GM12878 (cell line): ENCODE results near the gene CAMKK2. TPM values are rescaled to one million over a fixed set of nuclear protein-coding genes. Genes with fewer than 3 reads are reported as not detected.

Experiments
- ATAC-seq: fragments of 200-7000 bp; cut with Tn5 transposase; 3 replicates; pipeline ENCODE4 v1.9.1; 2020; ENCODE audit warnings: mild to moderate bottlenecking, moderate library complexity
- Bru-seq: library from RNA; stranded (reverse); fragments of 400-500 nt; gene quantifications from one replicate; lab custom pipeline; 2021; lab: Mats Ljungman, UMichigan
- BruChase-seq, 2 experiments: library from RNA; stranded (reverse); fragments of 400-500 nt; gene quantifications; one replicate each; lab custom pipeline; 2021; lab: Mats Ljungman, UMichigan
- BruUV-seq: library from RNA; stranded (reverse); fragments of 400-500 nt; replicated peaks from 2 replicates; lab custom pipeline; 2021; lab: Mats Ljungman, UMichigan
- CTCF ChIA-PET: fragments of 300-600 bp; sonication (Branson Sonifier 250); formaldehyde crosslinking; extraction: SDS; loops from one replicate; lab custom pipeline; 2021; ENCODE audit warnings: inconsistent platforms; lab: Yijun Ruan, JAX
- POLR2A ChIA-PET: fragments of 350-600 bp; formaldehyde crosslinking; extraction: SDS; loops from one replicate; lab custom pipeline; 2021; ENCODE audit warnings: inconsistent platforms; lab: Charles Lee
- RAD21 ChIA-PET: fragments of 300-600 bp; sonication (Branson Sonifier 250); formaldehyde crosslinking; loops from one replicate; lab custom pipeline; 2023; ENCODE audit warnings: antibody characterized with exemption; ENCODE audit not compliant: unreplicated experiment; lab: Charles Lee
- SMC1A ChIA-PET: fragments of 300-600 bp; sonication (Branson Sonifier 250); formaldehyde crosslinking; loops from one replicate; lab custom pipeline; 2023; ENCODE audit not compliant: unreplicated experiment, uncharacterized antibody; lab: Charles Lee
- DNase-seq: peaks from one replicate; pipeline ENCODE4 v3.0.0-alpha.2; 2011; ENCODE audit warnings: low read depth, low spot score
- FAIRE-seq: peaks from 3 replicates; lab custom pipeline; 2011; peaks lifted over from hg19 to GRCh38; lab: Jason Lieb, UNC
- H2AFZ ChIP-seq: 2 replicates; pipeline ENCODE4 v1.6.0; 2011; ENCODE audit warnings: low read depth, low read length, control low read depth; ENCODE audit not compliant: control insufficient read depth
- H3K27ac ChIP-seq: 2 replicates; pipeline ENCODE4 v1.5.1; 2011; ENCODE audit warnings: control low read depth; ENCODE audit not compliant: control insufficient read depth, insufficient read depth
- H3K27me3 ChIP-seq, 2 experiments: replicated peaks in 1 of 2; 2 replicates each; pipeline versions ENCODE4 v1.6.0 to v1.6.1; 2011; ENCODE audit warnings: low read length in 1 of 2; ENCODE audit not compliant: control insufficient read depth in 2 of 2, insufficient read depth in 2 of 2
- H3K36me3 ChIP-seq, 2 experiments: 2 replicates each; pipeline ENCODE4 v1.5.1; 2011; ENCODE audit warnings: low read length in 1 of 2; ENCODE audit not compliant: control insufficient read depth in 2 of 2, insufficient read depth in 2 of 2
- H3K4me1 ChIP-seq: 2 replicates; pipeline ENCODE4 v1.6.1; 2011; ENCODE audit warnings: mild to moderate bottlenecking, low read length, moderate library complexity, mixed read lengths; ENCODE audit not compliant: control insufficient read depth, insufficient read depth
- H3K4me2 ChIP-seq: 2 replicates; pipeline ENCODE4 v1.6.0; 2011; ENCODE audit warnings: control low read depth; ENCODE audit not compliant: control insufficient read depth, insufficient read depth
- H3K4me3 ChIP-seq: fragments of 200-600 bp; sonication (generic); 2 replicates; pipeline ENCODE4 v1.5.1; 2016
- H3K79me2 ChIP-seq: 2 replicates; pipeline ENCODE4 v1.6.0; 2011; ENCODE audit warnings: low read length; ENCODE audit not compliant: control insufficient read depth, insufficient read depth
- H3K9ac ChIP-seq: 2 replicates; pipeline ENCODE4 v1.8.0; 2011; ENCODE audit warnings: low read length, control low read depth, mixed read lengths; ENCODE audit not compliant: control insufficient read depth, insufficient read depth
- H3K9me3 ChIP-seq: replicated peaks from 3 replicates; pipeline ENCODE4 v1.5.1; 2011; ENCODE audit warnings: mild to moderate bottlenecking, low read length; ENCODE audit not compliant: control insufficient read depth, insufficient read depth
- H4K20me1 ChIP-seq: 2 replicates; pipeline ENCODE4 v1.6.0; 2011; ENCODE audit not compliant: control insufficient read depth, insufficient read depth
- ATF7 ChIP-seq: fragments of 450-650 bp; IDR thresholded peaks from 2 replicates; pipeline ENCODE4 v1.6.1; 2016; ENCODE audit warnings: low read depth, mild to moderate bottlenecking
- BCL11A ChIP-seq: IDR thresholded peaks from 2 replicates; pipeline ENCODE4 v1.6.1; 2011; ENCODE audit warnings: low read depth, low read length
- IKZF1 ChIP-seq: fragments of 450-650 bp; conservative IDR thresholded peaks from 2 replicates; pipeline ENCODE4 v1.6.1; 2017; ENCODE audit warnings: antibody characterized with exemption, mild to moderate bottlenecking
- KAT2A ChIP-seq: conservative IDR thresholded peaks from 2 replicates; pipeline ENCODE4 v1.6.1; 2011; ENCODE audit warnings: low read depth, low read length; ENCODE audit not compliant: control insufficient read depth
- KDM1A ChIP-seq: fragments of 200-600 bp; sonication (generic); IDR thresholded peaks from 2 replicates; pipeline ENCODE4 v1.6.1; 2016; ENCODE audit warnings: borderline replicate concordance
- MTA3 ChIP-seq: IDR thresholded peaks from 2 replicates; pipeline ENCODE4 v1.6.1; 2012; ENCODE audit warnings: low read length, inconsistent platforms, borderline replicate concordance
- MYC ChIP-seq: IDR thresholded peaks from 2 replicates; pipeline ENCODE4 v1.6.1; 2011; ENCODE audit warnings: mild to moderate bottlenecking, low read length, moderate library complexity, inconsistent platforms; ENCODE audit not compliant: insufficient read depth, insufficient replicate concordance, insufficient read length, severe bottlenecking
- NFYB ChIP-seq: IDR thresholded peaks from 2 replicates; pipeline ENCODE4 v1.6.1; 2011; ENCODE audit warnings: low read depth, mild to moderate bottlenecking, low read length, improper control_type of control experiment, moderate library complexity; ENCODE audit not compliant: insufficient read depth
- PRDM15 ChIP-seq: fragments of 450-650 bp; formaldehyde crosslinking; IDR thresholded peaks from 2 replicates; pipeline ENCODE4 v1.4.0; 2020; ENCODE audit warnings: mild to moderate bottlenecking, moderate library complexity
- SMAD1 ChIP-seq: fragments of 450-650 bp; IDR thresholded peaks from 2 replicates; pipeline ENCODE4 v1.6.1; 2018; ENCODE audit warnings: mild to moderate bottlenecking, low read depth; ENCODE audit not compliant: partially characterized antibody
- SUPT20H ChIP-seq: IDR thresholded peaks from 2 replicates; pipeline ENCODE4 v1.6.1; 2011; ENCODE audit warnings: low read depth, mild to moderate bottlenecking, low read length, moderate library complexity, borderline replicate concordance; ENCODE audit not compliant: control insufficient read depth
- TCF3 ChIP-seq: IDR thresholded peaks from 2 replicates; pipeline ENCODE4 v1.6.1; 2012; ENCODE audit warnings: low read depth, mild to moderate bottlenecking, low read length, borderline replicate concordance; ENCODE audit not compliant: insufficient read depth
- YY1 ChIP-seq: IDR thresholded peaks from 2 replicates; pipeline ENCODE4 v1.6.1; 2011; ENCODE audit warnings: low read depth, mild to moderate bottlenecking, low read length
- ZSCAN29 ChIP-seq: fragments of 450-650 bp; IDR thresholded peaks from 2 replicates; pipeline ENCODE4 v1.6.1; 2017; ENCODE audit warnings: mild to moderate bottlenecking, moderate library complexity
- ZZZ3 ChIP-seq: IDR thresholded peaks from 2 replicates; pipeline ENCODE4 v1.6.1; 2011; ENCODE audit warnings: low read depth; ENCODE audit not compliant: control insufficient read depth, insufficient read length
- WGBS: methylation state at CpG from one replicate; pipeline ENCODE4 v1.1.6; 2016; ENCODE audit warnings: low lambda C conversion rate; ENCODE audit not compliant: insufficient replicate concordance, insufficient coverage; ENCODE audit errors: missing lambda C conversion rate; 5-methylcytosine and 5-hydroxymethylcytosine counted together
- in situ Hi-C: fragments of 300-500 bp; cut with MboI; formaldehyde crosslinking; loops from 9 replicates; pipeline ENCODE4 v1.14.3; 2018; ENCODE audit warnings: mixed read lengths
- intact Hi-C: fragments of 100-400 bp; cut with micrococcal nuclease; formaldehyde crosslinking; loops from one replicate; pipeline ENCODE4 v1.14.2; 2022; ENCODE audit not compliant: unreplicated experiment
- long read RNA-seq, 2 experiments: library from polyadenylated mRNA; unstranded; transcript quantifications; one replicate each; pipeline ENCODE4 v2.0.0, GENCODE V29; 2019 to 2020
- polyA minus RNA-seq, 3 experiments: library from RNA; depleted of rRNA, polyadenylated mRNA; stranded (reverse); fragments of >200 nt; gene quantifications; 2 replicates each; pipeline ENCODE4 v1.2.3, GENCODE V29; 2011
- polyA plus RNA-seq, 11 experiments: library from polyadenylated mRNA; depleted of rRNA in 4 of 11; unstranded in 6 of 11; stranded (reverse) in 5 of 11; fragments of >200 nt; fragmentation: Nextera tagmentation in 4 of 11; fragmentation: Illumina TruSeq in 1 of 11; extraction: Ambion mirVana in 4 of 11; extraction: Trizol in 1 of 11; gene quantifications; 1 replicate in 1 of 11; 2 replicates in 10 of 11; pipeline versions ENCODE4 v1.2.1 to v1.2.3, GENCODE V29; 2011 to 2016; ENCODE audit warnings: inconsistent platforms in 2 of 11, missing spikeins in 2 of 11, low read depth in 1 of 11
- total RNA-seq, 4 experiments: library from RNA; depleted of rRNA in 3 of 4; stranded (reverse); fragments of >200 nt in 3 of 4; fragmentation: Illumina TruSeq in 1 of 4; extraction: Trizol in 1 of 4; gene quantifications; 2 replicates each; pipeline versions ENCODE4 v1.2.1 to v1.2.3, GENCODE V29; 2013 to 2021

The CAMKK2 gene
- total RNA-seq (2013; cell fraction: nucleolus; rRNA removed), result 45.5 and 50.6 TPM in 2 replicates
- total RNA-seq (2014; rRNA removed) (25.0 and 28.5 TPM in 2 replicates), total RNA-seq (2014; rRNA removed; fragmentation: Illumina TruSeq; extraction: Trizol) (17.1 and 17.7 TPM in 2 replicates), total RNA-seq (2021) (37.7 and 38.3 TPM in 2 replicates), polyA plus RNA-seq (2011; rRNA removed) (34.8 and 40.6 TPM in 2 replicates), polyA plus RNA-seq (2014; fragmentation: Illumina TruSeq; extraction: Trizol) (26.5 and 28.8 TPM in 2 replicates), polyA plus RNA-seq (2014; fragmentation: Nextera tagmentation; extraction: Ambion mirVana) (1 to 10 TPM; 5.2 to 5.3 TPM), polyA plus RNA-seq (2014; rRNA removed) (33.0 and 35.3 TPM in 2 replicates), polyA plus RNA-seq (2016; fragmentation: Nextera tagmentation; extraction: Ambion mirVana) (10 to 100 TPM; 23.7 to 24.8 TPM), polyA minus RNA-seq (2011; rRNA and poly(A)+ RNA removed) (46.7 and 58.2 TPM in 2 replicates), Bru-seq, nascent RNA (percentile 71 among the genes with signal in this experiment), BruChase-seq, experiment 1, labeled RNA remaining after a 6-hour chase (percentile 74 among the genes with signal in this experiment), BruChase-seq, experiment 2, labeled RNA remaining after a 2-hour chase (percentile 72 among the genes with signal in this experiment)
- 11.2 TPM for polyA plus RNA-seq (2011; ENCODE audit: low read depth)
- polyA plus RNA-seq (2011; cell fraction: cytosol; rRNA removed), result 48.6 and 50.5 TPM in 2 replicates
- 76.2 and 79.0 TPM in 2 replicates for polyA plus RNA-seq (2011; cell fraction: nucleus; rRNA removed)
- polyA plus RNA-seq (2012), result 17.3 and 19.6 TPM in 2 replicates
- polyA minus RNA-seq (2011; cell fraction: cytosol; rRNA and poly(A)+ RNA removed), result 18.5 and 23.1 TPM in 2 replicates
- 29.7 and 44.9 TPM in 2 replicates for polyA minus RNA-seq (2011; cell fraction: nucleus; rRNA and poly(A)+ RNA removed)
- long read RNA-seq, experiment 1, partial matches to known transcripts, result 2 of 15 reads
- long read RNA-seq, experiment 1, other reads (novel, unspliced or antisense), result 10 of 15 reads
- long read RNA-seq, experiment 2, partial matches to known transcripts, result 2 of 11 reads
- long read RNA-seq, experiment 2, other reads (novel, unspliced or antisense), result 9 of 11 reads

DNA sequence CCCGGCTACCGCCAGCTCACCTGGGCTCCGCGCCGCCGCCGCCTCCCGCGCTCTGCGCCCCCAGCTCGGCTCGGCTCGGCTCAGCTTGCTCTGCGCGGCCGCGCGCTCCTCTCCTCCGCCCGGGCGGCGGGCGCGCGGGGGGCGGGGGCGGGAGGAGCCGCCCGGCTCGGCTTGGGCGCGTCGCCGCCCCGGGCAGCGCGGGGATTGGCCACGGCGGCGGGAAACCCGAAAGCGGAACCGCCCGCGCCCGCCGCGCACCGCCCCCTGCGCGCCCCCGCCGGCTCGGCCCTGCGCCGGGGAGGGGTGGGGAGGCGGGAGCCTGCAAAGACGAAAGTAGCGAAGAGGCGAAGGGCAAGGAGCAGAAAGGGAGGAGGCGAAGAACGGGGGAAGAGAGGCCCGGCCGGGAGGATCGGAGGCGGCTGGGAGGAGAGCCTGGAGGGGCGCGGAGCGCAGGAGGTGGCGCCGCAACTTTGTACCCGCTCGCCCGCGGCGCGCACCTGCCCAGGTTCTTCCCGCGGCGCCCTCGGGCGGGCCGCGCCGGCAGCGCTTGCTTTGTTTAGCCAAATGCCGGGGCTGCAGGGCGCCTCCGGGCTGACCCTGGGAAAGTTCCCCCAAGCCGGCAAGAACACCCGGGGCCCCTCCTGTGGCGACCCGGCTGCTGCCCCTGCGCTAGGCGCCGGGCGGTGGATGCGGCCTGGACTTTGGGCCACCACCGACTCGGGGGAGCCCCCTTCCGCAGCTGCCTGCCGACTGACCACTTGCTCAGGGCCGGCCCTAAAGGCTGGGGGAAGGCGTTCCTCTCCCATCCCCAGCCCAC is at the start of gene CAMKK2:
TSS of gene CAMKK2 (minus strand) at position 92 of the 817 bp plus-strand sequence. CDS start 22,183 bp downstream, outside the sequence.
- 2% methylated on average over 58 of the region's 104 CpGs for WGBS
- no peak for TF ChIP-seq SMAD1
- no peak for TF ChIP-seq ZZZ3
- TF ChIP-seq PRDM15 (CRISPR knock-in tag), result no peak
- peak; percentile 56 for TF ChIP-seq IKZF1
- no peak for TF ChIP-seq TCF3
- TF ChIP-seq KAT2A, result no peak
- TF ChIP-seq SUPT20H, result no peak
- TF ChIP-seq KDM1A, result no peak
- 0 out of 2 replicates have a peak, but pooled peaks have one; percentile 37 for TF ChIP-seq NFYB
- TF ChIP-seq MTA3, result no peak
- 0 out of 2 replicates have a peak, but pooled peaks have one; percentile 6 for TF ChIP-seq BCL11A
- TF ChIP-seq ZSCAN29, result no peak
- TF ChIP-seq ATF7, result no peak
- 0 out of 2 replicates have a peak, but pooled peaks have one; percentile 35 for TF ChIP-seq YY1
- TF ChIP-seq MYC, result no peak

More for the DNA sequence above, at the start of gene CAMKK2:
- ChIA-PET RAD21 (interaction anchor here (0.6 to 2.8 kb wide), 8 partner anchors 19 to 480 kb away, joined by 3 to 15 read pairs (median 6); no protein-coding TSS in a partner anchor), SMC1A (interaction anchor here (0.7 to 2.7 kb wide), 4 partner anchors 28 to 58 kb away, joined by 3 to 20 read pairs (median 4); no protein-coding TSS in a partner anchor), CTCF (interaction anchor here (0.9 to 1.5 kb wide), 2 partner anchors 58 to 158 kb away, joined by 3 read pairs; no protein-coding TSS in a partner anchor), POLR2A (interaction anchor here (0.6 to 1.9 kb wide), 13 partner anchors 9 to 1367 kb away, joined by 3 to 12 read pairs (median 5); partner anchors contain the start of gene P2RX7)
- ATAC-seq (peak; percentile 80), FAIRE-seq (peak; percentile 57), DNase-seq (no peak)
- H3K4me2 ChIP-seq, result peak within 1 kb of the TSS; percentile 100
- H3K4me3 ChIP-seq, result peak within 1 kb of the TSS; percentile 99
- intact Hi-C loops (loop anchor here (2.0 kb wide), 1 partner anchor 38 kb away; no protein-coding TSS in a partner anchor), in situ Hi-C loops (no loop called here)
- H3K9ac ChIP-seq, result peak within 1 kb of the TSS; percentile 86
- H3K27ac ChIP-seq, result peak within 1 kb of the TSS; percentile 74
- H2AFZ ChIP-seq, result peak within 1 kb of the TSS; percentile 90
- BruUV-seq, result TSS peak; percentile 96
- 0 out of 4 replicates have a peak, but pooled peaks cover 0 to 2% of the 10 kb centered on the region in 2 experiments for H3K36me3 ChIP-seq
- H4K20me1 ChIP-seq, result no peaks in the 10 kb centered on the region
- no peaks in the 10 kb centered on the region for H3K9me3 ChIP-seq
- H3K4me1 ChIP-seq, result peaks cover 19% of the 10 kb centered on the region
- no peaks in the 10 kb centered on the region for H3K27me3 ChIP-seq
- peaks cover 35% of the 10 kb centered on the region for H3K79me2 ChIP-seq
